Stomach (tissue), 9 donors: ENCODE results near the gene XXYLT1. TPM values are rescaled to one million over a fixed set of nuclear protein-coding genes. Genes with fewer than 3 reads are reported as not detected.
A peak's percentile ranks its signal among the peaks of the same experiment; 100 is the strongest.

ENCODE experiments used
- DNase-seq, 2 donors: peaks; one replicate each; pipeline versions ENCODE4 v3.0.0 to v3.0.0-alpha.2; 2013 to 2019
- H3K27ac ChIP-seq, 5 donors: fragments of 200-600 bp in 4 of 5; sonication (generic) in 4 of 5; one replicate each; pipeline ENCODE4 v1.5.1; 2013 to 2019; ENCODE audit warnings: mild to moderate bottlenecking in 1 of 5, moderate library complexity in 1 of 5
- H3K27me3 ChIP-seq, 3 donors: fragments of 200-600 bp; sonication (generic); one replicate each; pipeline ENCODE4 v1.5.1; 2017 to 2019; ENCODE audit warnings: mixed run types in 1 of 3
- H3K36me3 ChIP-seq, 4 donors: fragments of 200-600 bp; sonication (generic); 1 replicate in 3 of 4; 2 replicates in 1 of 4; pipeline ENCODE4 v1.5.1; 2016 to 2019
- H3K4me1 ChIP-seq, 4 donors: fragments of 200-600 bp; sonication (generic); one replicate each; pipeline ENCODE4 v1.5.1; 2016 to 2019
- H3K4me3 ChIP-seq, 4 donors: fragments of 200-600 bp; sonication (generic) in 3 of 4; one replicate each; pipeline ENCODE4 v1.5.1; 2016 to 2019; ENCODE audit warnings: mild to moderate bottlenecking in 1 of 4
- H3K9me3 ChIP-seq, 4 donors: fragments of 200-600 bp; sonication (generic); one replicate each; pipeline ENCODE4 v1.5.1; 2016 to 2019
- EP300 ChIP-seq: sonication (generic); formaldehyde crosslinking; IDR thresholded peaks from one replicate; pipeline ENCODE4 v1.6.1; 2017; ENCODE audit warnings: antibody characterized with exemption
- POLR2A ChIP-seq, 4 donors: fragments of 450-650 bp; IDR thresholded peaks; one replicate each; pipeline ENCODE4 v1.6.1; 2016; ENCODE audit warnings: antibody characterized with exemption in 4 of 4, control low read depth in 2 of 4, mild to moderate bottlenecking in 1 of 4, moderate library complexity in 1 of 4
- POLR2AphosphoS5 ChIP-seq, 3 donors: sonication (generic); formaldehyde crosslinking; IDR thresholded peaks; one replicate each; pipeline ENCODE4 v1.6.1; 2016; ENCODE audit warnings: antibody characterized with exemption in 3 of 3
- WGBS, 5 donors: extraction: QIAGEN DNeasy Blood & Tissue Kit in 3 of 5; methylation state at CpG; one replicate each; pipeline versions ENCODE4 v1.1.5 to v1.1.7; 2013 to 2018; 5-methylcytosine and 5-hydroxymethylcytosine counted together
- intact Hi-C: fragments of 100-400 bp; cut with DNase I; formaldehyde crosslinking; loops from one replicate; pipeline ENCODE4 v1.15.1; 2023; ENCODE audit warnings: low total_unique reads
- polyA plus RNA-seq, 3 donors: library from polyadenylated mRNA; stranded (reverse); fragments of 200-250 nt; gene quantifications; one replicate each; pipeline ENCODE4 v1.2.3, GENCODE V29; 2013
- total RNA-seq, 5 donors: library from RNA; depleted of rRNA; stranded (reverse); fragments of >200 nt; gene quantifications; one replicate each; pipeline versions ENCODE4 v1.1.0 to v1.2.3, GENCODE V29; 2014 to 2016
- TF ChIP-seq, protein P1 (sequence below), 7 experiments: fragments of 450-650 bp in 4 of 7; fragments of 200-600 bp in 3 of 7; sonication (generic) in 3 of 7; IDR thresholded peaks; one replicate each; pipeline ENCODE4 v1.5.1; 2016 to 2019; ENCODE audit warnings: antibody characterized with exemption in 7 of 7, control low read depth in 2 of 7, mild to moderate bottlenecking in 1 of 7
- donor health status: healthy with polysubstance abuse.
- donor health status: Bipolar disorder and iron deficiency.
- donor health status: healthy.

XXYLT1 gene
- total and polyA plus RNA-seq, 8 donors: 2.1 to 41.5 (median 11.4) TPM; not detected in 1

DNA sequence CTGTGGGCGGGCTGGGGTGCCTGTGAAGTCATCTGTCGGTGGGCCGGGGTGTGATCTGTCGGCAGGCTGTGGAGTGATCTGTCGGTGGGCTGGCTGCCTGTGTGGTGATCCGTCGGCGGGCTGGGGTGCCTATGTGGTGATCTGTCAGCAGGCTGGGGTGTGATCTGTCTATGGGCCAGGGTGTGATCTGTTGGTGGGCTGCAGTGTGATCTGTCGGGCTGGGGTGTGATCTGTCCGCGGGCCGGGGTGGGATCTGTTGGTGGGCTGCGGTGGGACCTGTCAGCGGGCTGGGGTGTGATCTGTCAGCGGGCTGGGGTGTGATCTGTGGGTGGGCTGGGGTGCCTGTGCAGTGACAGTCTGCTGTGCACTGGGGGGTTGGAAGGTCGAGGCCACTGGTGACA lies 204.5 kb downstream of the XXYLT1 start:
- Histone ChIP-seq H3K4me3 (no peak overlapping the region), H3K27ac (no peak overlapping the region), H3K36me3 (peaks cover 0 to 24% (median 15%) of the 10 kb centered on the region in 4 donors), H3K4me1 (peaks cover 7 to 37% (median 24%) of the 10 kb centered on the region in 4 donors), H3K9me3 (no peaks in the 10 kb centered on the region), H3K27me3 (no peaks in the 10 kb centered on the region)
- intact Hi-C loops: no loop called here
- DNase-seq: no peak
- TF ChIP-seq POLR2A (IDR thresholded peaks at IDR 0.05): no peak
- no peak for TF ChIP-seq POLR2AphosphoS5 (IDR thresholded peaks at IDR 0.05)
- TF ChIP-seq, protein P1, sequence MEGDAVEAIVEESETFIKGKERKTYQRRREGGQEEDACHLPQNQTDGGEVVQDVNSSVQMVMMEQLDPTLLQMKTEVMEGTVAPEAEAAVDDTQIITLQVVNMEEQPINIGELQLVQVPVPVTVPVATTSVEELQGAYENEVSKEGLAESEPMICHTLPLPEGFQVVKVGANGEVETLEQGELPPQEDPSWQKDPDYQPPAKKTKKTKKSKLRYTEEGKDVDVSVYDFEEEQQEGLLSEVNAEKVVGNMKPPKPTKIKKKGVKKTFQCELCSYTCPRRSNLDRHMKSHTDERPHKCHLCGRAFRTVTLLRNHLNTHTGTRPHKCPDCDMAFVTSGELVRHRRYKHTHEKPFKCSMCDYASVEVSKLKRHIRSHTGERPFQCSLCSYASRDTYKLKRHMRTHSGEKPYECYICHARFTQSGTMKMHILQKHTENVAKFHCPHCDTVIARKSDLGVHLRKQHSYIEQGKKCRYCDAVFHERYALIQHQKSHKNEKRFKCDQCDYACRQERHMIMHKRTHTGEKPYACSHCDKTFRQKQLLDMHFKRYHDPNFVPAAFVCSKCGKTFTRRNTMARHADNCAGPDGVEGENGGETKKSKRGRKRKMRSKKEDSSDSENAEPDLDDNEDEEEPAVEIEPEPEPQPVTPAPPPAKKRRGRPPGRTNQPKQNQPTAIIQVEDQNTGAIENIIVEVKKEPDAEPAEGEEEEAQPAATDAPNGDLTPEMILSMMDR (IDR thresholded peaks at IDR 0.05): no peak
- no peak for TF ChIP-seq EP300
- WGBS, 5 donors: 91 to 98% (median 96%) methylated on average over 8 to 16 of the region's 16 CpGs

DNA sequence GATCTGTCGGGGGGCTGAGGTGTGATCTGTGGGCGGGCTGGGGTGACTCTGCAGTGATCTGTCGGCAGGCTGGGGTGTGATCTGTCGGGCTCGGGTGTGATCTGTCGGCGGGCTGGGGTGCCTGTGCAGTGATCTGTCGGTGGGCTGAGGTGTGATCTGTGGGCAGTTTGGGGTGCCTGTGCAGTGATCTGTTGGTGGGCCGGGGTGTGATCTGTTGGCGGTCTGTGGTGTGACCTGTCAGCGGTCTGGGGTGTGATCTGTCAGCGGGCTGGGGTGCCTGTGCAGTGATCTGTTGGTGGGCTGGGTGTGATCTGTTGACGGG lies 205.1 kb downstream of the XXYLT1 start:
- DNase-seq: no peak
- Histone ChIP-seq H3K36me3 (peaks cover 0 to 24% (median 15%) of the 10 kb centered on the region in 4 donors), H3K27me3 (no peaks in the 10 kb centered on the region), H3K27ac (no peak overlapping the region), H3K9me3 (no peaks in the 10 kb centered on the region), H3K4me3 (no peak overlapping the region), H3K4me1 (peaks cover 7 to 31% (median 23%) of the 10 kb centered on the region in 4 donors)
- intact Hi-C loops: no loop called here
- WGBS, 5 donors: 96 to 100% (median 98%) methylated on average over 1 to 13 of the region's 13 CpGs
- TF ChIP-seq POLR2AphosphoS5 (IDR thresholded peaks at IDR 0.05) (no peak), EP300 (no peak), POLR2A (IDR thresholded peaks at IDR 0.05) (no peak)
- TF ChIP-seq, protein P1 (IDR thresholded peaks at IDR 0.05): no peak

DNA sequence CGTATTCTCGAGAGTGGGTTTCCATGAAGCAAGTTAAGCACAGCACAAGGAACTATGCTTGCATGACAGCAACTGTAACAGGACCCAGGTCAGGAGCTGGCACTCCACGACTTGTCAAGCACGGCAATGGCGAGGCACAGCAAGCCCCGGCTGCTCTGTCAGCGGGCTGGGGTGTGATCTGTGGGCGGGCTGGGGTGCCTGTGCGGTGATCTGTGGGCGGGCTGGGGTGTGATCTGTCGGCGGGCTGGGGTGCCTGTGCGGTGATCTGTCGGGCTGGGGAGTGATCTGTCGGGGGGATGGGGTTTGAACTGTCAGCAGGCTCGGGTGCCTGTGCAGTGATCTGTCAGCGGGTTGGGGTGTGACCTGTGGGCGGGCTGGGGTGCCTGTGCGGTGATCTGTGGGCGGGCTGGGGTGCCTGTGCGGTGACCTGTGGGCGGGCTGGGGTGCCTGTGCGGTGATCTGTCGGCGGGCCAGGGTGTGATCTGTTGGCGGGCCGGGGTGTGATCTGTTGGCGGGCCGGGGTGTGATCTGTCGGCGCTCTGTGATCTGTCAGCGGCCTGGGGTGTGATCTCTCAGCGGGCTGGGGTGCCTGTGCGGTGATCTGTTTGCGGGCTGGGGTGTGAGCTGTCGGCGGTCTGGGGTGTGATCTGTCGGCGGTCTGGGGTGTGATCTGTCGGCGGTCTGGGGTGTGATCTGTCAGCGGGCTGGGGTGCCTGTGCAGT lies 205.7 kb downstream of the XXYLT1 start:
- Histone ChIP-seq H3K9me3 (no peaks in the 10 kb centered on the region), H3K4me3 (no peak overlapping the region), H3K27ac (peak overlapping the region in 1 of 5 donors; percentile 68), H3K36me3 (peaks cover 0 to 24% (median 15%) of the 10 kb centered on the region in 4 donors), H3K4me1 (peaks cover 7 to 27% (median 19%) of the 10 kb centered on the region in 4 donors), H3K27me3 (no peaks in the 10 kb centered on the region)
- TF ChIP-seq, protein P1 (IDR thresholded peaks at IDR 0.05): no peak
- TF ChIP-seq POLR2AphosphoS5 (IDR thresholded peaks at IDR 0.05): no peak
- no peak for TF ChIP-seq POLR2A (IDR thresholded peaks at IDR 0.05)
- TF ChIP-seq EP300: no peak
- WGBS, 5 donors: 90 to 97% (median 94%) methylated on average over 24 to 42 of the region's 42 CpGs
- no peak for DNase-seq
- intact Hi-C loops: no loop called here

DNA sequence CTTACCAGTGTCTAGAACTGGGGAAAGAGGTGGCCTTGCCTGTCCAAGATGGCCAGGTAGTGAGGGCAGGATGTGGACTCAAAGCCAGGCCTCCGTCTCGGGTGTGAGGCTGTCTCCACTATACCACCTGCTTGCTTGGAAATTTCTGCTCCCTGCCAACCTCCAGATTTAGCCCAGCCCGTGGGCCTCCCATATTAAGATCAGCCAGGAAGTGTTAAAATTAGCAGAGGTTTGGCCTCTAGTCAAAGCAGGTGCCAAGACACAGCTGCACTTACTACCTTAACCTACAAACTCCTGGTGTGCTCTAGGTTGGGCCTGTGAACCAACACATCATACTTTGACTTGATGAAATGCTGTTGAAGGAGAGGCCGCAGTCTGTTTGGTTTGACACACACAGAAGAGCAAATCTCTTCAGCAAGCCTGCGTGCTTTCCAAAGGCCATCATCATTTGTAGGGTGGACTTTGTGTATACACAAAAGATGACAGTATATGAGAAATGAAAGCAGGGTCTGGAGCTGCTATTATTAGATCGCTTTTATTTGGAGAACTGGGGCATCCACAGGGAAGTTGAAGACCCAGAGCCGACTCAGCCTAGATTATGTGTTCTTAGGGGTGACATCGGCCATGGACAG lies 206.5 kb downstream of the XXYLT1 start:
- H3K27ac ChIP-seq: peak overlapping the region in 2 of 5 donors; percentile 51 to 68
- H3K4me1 ChIP-seq: peaks cover 6 to 23% (median 13%) of the 10 kb centered on the region in 4 donors
- H3K27me3 ChIP-seq: no peaks in the 10 kb centered on the region
- DNase-seq: peak in 1 of 2 donors; percentile 53
- no peaks in the 10 kb centered on the region for H3K9me3 ChIP-seq
- intact Hi-C loops: no loop called here
- peaks cover 0 to 17% (median 10%) of the 10 kb centered on the region in 4 donors for H3K36me3 ChIP-seq
- WGBS, 5 donors: 52 to 61% (median 57%) methylated on average over 8 of the region's 8 CpGs
- no peak overlapping the region for H3K4me3 ChIP-seq
- no peak for TF ChIP-seq POLR2A (IDR thresholded peaks at IDR 0.05)
- TF ChIP-seq EP300: no peak
- TF ChIP-seq, protein P1 (IDR thresholded peaks at IDR 0.05): no peak
